ENCODE measurements around the gene SLC6A6. TPM values are rescaled to one million over a fixed set of nuclear protein-coding genes. Genes with fewer than 3 reads are reported as not detected.
"Not testable (repeated sequence)": the region's sequence is repeated elsewhere in the genome, so short reads cannot be mapped to it uniquely, and the experiment has no call there.

The SLC6A6 gene
- total RNA-seq, 2 experiments from 2014 or later: 27.8 to 31.2 TPM

DNA sequence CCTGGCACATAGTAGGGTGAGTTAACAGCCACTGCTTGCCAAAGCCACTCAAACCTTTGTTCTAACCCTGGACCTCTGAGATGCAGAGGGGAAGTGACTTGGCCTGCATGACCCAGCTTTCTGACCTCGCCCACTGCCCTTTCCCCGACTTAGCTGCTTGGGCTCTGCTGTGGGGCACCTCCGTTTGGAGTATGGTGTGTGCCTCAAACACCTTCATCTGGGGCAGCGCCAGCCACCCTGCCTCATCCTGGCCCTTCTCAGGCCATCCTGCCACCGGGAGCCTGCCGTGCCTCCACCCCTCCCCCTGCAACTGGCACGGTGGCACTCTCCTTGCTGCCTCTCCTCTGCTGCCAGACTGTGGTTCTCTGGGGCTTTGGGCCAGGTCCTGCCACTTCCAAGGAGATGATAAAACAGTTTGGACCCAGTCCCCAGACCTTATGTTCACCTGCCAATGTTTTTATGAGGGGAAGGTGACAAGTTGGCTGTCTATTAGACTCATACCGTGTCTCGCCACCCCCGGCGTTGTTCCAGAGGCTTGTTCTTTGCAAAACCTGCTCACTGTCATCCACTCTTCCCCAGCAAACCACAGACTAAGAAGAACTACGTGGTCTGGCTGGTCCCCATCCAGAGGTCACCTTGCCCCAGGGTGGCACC lies 32.2 kb downstream of the SLC6A6 start:
- CTCF ChIA-PET: interaction anchor here (6.7 kb wide), 1 partner anchor 31 kb away, joined by 42 read pairs; the partner anchor contains the start of gene SLC6A6
- Mint-ChIP-seq H3K4me1 (ENCODE audit: low read depth) (peaks cover 73% of the 10 kb centered on the region), H3K9me3 (no peaks in the 10 kb centered on the region), H3K4me3 (peak overlapping the region; percentile 65), H3K27me3 (no peaks in the 10 kb centered on the region), H3K36me3 (ENCODE audit: low read depth) (no peaks in the 10 kb centered on the region), H3K27ac (peak overlapping the region; percentile 98)
- H3K36me3 ChIP-seq (ENCODE audit: insufficient read depth, low read length): peaks cover 2% of the 10 kb centered on the region
- H3K4me3 ChIP-seq (ENCODE audit: low read length): no peak overlapping the region
- H3K27ac ChIP-seq (ENCODE audit: low read depth in 1 of 2, low read length in 2 of 2): peak overlapping the region in 1 of 2 donors; percentile 97
- no peaks in the 10 kb centered on the region for H3K27me3 ChIP-seq (ENCODE audit: control insufficient read depth in 1 of 2, insufficient read depth in 2 of 2, low read length in 2 of 2)
- POLR2A ChIA-PET: interaction anchor here (5.6 kb wide), 1 partner anchor 31 kb away, joined by 107 read pairs; the partner anchor contains the start of gene SLC6A6
- H3K4me1 ChIP-seq (ENCODE audit: insufficient read depth, low read length): peaks cover 84% of the 10 kb centered on the region
- DNase-seq (peak in 3 of 14 experiments; percentile 27 to 53 (median 41)), ATAC-seq (ENCODE audit: poor library complexity) (no peak)
- TF ChIP-seq, protein P1, sequence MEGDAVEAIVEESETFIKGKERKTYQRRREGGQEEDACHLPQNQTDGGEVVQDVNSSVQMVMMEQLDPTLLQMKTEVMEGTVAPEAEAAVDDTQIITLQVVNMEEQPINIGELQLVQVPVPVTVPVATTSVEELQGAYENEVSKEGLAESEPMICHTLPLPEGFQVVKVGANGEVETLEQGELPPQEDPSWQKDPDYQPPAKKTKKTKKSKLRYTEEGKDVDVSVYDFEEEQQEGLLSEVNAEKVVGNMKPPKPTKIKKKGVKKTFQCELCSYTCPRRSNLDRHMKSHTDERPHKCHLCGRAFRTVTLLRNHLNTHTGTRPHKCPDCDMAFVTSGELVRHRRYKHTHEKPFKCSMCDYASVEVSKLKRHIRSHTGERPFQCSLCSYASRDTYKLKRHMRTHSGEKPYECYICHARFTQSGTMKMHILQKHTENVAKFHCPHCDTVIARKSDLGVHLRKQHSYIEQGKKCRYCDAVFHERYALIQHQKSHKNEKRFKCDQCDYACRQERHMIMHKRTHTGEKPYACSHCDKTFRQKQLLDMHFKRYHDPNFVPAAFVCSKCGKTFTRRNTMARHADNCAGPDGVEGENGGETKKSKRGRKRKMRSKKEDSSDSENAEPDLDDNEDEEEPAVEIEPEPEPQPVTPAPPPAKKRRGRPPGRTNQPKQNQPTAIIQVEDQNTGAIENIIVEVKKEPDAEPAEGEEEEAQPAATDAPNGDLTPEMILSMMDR (IDR thresholded peaks at IDR 0.05): no peak
- intact Hi-C loops (cut with DNase I, micrococcal nuclease): loop anchor here (2.0 to 10.0 kb wide), 4 partner anchors 24 to 1950 kb away; partner anchors contain the start of genes LSM3 (in 1 of the 2), TSEN2 (in 1 of the 2) and XPC (in 1 of the 2)
- H3K9me3 ChIP-seq (ENCODE audit: control insufficient read depth in 1 of 2, insufficient read depth in 1 of 2, low read length in 2 of 2): no peaks in the 10 kb centered on the region

DNA sequence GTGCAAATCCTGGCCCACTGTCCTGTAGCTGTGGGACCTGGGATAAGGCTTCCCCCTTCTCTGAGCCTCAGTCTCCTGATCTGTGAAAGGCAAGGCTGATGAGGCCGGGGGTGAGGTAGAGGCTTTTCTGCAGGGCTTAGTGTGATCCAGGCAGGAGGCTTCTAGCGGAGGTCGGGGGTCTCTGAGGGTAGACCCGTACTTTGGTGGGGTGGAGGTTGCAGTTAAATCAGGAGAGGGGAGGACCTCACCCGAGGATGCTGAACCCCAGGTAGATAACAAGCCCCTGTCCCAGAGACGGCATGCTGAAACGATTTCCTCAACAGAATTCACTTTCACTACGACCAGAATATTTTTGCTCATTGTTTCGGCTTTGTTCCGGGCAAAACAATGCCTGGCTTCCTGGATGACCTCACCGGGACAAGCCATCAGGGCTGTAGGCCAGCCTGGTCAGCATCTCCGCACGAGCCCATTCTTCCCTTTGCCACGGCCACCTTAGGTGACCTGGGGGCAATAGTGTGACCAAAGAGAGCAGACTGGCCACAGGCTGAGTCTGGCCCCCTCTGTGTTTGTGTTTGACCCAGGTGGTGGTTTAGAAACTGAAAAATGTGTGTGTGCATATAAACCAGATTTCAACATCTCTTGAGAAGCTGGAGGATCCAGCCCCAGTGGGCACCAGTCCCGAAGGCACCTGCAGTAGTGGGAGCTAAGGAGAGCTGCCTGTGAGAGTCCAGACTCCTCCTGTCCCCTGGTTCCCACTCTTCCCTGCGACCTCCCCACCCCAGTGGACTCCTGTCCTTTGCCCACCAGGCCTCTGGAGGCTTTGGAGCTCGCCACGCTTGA lies 33.0 kb downstream of the SLC6A6 start:
- Mint-ChIP-seq H3K27me3 (no peaks in the 10 kb centered on the region), H3K4me3 (peak overlapping the region; percentile 65), H3K9me3 (no peaks in the 10 kb centered on the region), H3K36me3 (ENCODE audit: low read depth) (no peaks in the 10 kb centered on the region), H3K4me1 (ENCODE audit: low read depth) (peaks cover 71% of the 10 kb centered on the region), H3K27ac (peak overlapping the region; percentile 98)
- no peak for ATAC-seq (ENCODE audit: poor library complexity)
- no peak for DNase-seq
- CTCF ChIA-PET: no interaction called here
- H3K27me3 ChIP-seq (ENCODE audit: control insufficient read depth in 1 of 2, insufficient read depth in 2 of 2, low read length in 2 of 2): no peaks in the 10 kb centered on the region
- H3K4me3 ChIP-seq (ENCODE audit: low read length): no peak overlapping the region
- no peaks in the 10 kb centered on the region for H3K9me3 ChIP-seq (ENCODE audit: control insufficient read depth in 1 of 2, insufficient read depth in 1 of 2, low read length in 2 of 2)
- H3K36me3 ChIP-seq (ENCODE audit: insufficient read depth, low read length): peaks cover 2% of the 10 kb centered on the region
- H3K4me1 ChIP-seq (ENCODE audit: insufficient read depth, low read length): peaks cover 84% of the 10 kb centered on the region
- peak overlapping the region in 1 of 2 donors; percentile 97 for H3K27ac ChIP-seq (ENCODE audit: low read depth in 1 of 2, low read length in 2 of 2)
- TF ChIP-seq, protein P1 (IDR thresholded peaks at IDR 0.05): no peak
- POLR2A ChIA-PET: interaction anchor here (0.9 to 1.3 kb wide), 2 partner anchors 11 to 33 kb away, joined by 4 read pairs; partner anchors contain the start of gene SLC6A6
- intact Hi-C loops (cut with DNase I, micrococcal nuclease): loop anchor here in 1 of 2 experiments (2.0 to 10.0 kb wide), 3 partner anchors 23 to 1951 kb away; partner anchors contain the start of genes LSM3, TSEN2 and XPC

DNA sequence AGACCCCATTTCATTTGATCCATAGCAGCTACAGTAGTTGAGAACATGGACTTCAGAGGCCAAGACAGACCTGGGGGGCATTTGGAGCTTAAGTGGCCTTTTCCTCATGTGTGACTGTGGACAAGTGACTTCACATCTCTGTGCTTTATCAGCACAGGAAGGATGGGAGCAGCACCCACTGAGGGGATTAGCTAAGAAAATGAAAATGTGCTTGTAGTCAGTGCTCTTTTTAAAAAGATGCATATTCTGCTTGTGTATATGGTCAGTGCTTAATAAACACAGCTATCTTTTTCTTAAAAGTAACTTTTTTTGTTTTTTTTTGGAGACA lies 34.5 kb downstream of the SLC6A6 start:
- H3K4me3 ChIP-seq (ENCODE audit: low read length): no peak overlapping the region
- no peaks in the 10 kb centered on the region for H3K36me3 Mint-ChIP-seq (ENCODE audit: low read depth)
- POLR2A ChIA-PET: interaction anchor here (1.3 kb wide), 1 partner anchor 9 kb away, joined by 4 read pairs; no protein-coding TSS in a partner anchor

DNA sequence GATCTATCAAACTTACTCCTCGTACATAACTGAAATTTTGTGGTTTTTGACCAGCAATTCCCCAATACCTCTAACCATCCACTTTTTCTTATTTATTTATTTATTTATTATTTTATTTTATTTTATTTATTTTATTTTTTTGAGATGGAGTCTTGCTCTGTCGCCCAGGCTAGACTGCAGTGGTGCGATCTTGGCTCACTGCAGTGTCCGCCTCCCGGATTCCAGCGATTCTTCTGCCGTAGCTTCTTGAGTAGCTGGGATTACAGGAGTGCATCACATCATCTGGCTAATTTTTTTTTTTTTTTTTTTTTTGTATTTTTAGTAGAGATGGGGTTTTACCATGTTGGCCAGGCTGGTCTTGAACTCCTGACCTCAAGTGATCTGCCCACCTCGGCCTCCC lies 35.3 kb downstream of the SLC6A6 start:
- not testable (repeated sequence) for H3K27ac ChIP-seq (ENCODE audit: low read depth in 1 of 2, low read length in 2 of 2); H3K36me3 Mint-ChIP-seq (ENCODE audit: low read depth); H3K36me3 ChIP-seq (ENCODE audit: insufficient read depth, low read length); H3K27me3 ChIP-seq (ENCODE audit: control insufficient read depth in 1 of 2, insufficient read depth in 2 of 2, low read length in 2 of 2); H3K27ac Mint-ChIP-seq; H3K4me3 Mint-ChIP-seq; H3K9me3 ChIP-seq (ENCODE audit: control insufficient read depth in 1 of 2, insufficient read depth in 1 of 2, low read length in 2 of 2); H3K9me3 Mint-ChIP-seq; H3K4me3 ChIP-seq (ENCODE audit: low read length); DNase-seq; ATAC-seq (ENCODE audit: poor library complexity); H3K27me3 Mint-ChIP-seq
- CTCF ChIA-PET: interaction anchor here (1.2 kb wide), 1 partner anchor 33 kb away, joined by 5 read pairs; no protein-coding TSS in a partner anchor
- POLR2A ChIA-PET: interaction anchor here (1.3 kb wide), 1 partner anchor 10 kb away, joined by 4 read pairs; no protein-coding TSS in a partner anchor
- intact Hi-C loops (cut with DNase I, micrococcal nuclease): loop anchor here in 1 of 2 experiments (10.0 kb wide), 2 partner anchors 263 to 1953 kb away; partner anchors contain the start of genes LSM3, TSEN2 and XPC
- H3K4me1 Mint-ChIP-seq (ENCODE audit: low read depth): peaks cover 48% of the 10 kb centered on the region
- H3K4me1 ChIP-seq (ENCODE audit: insufficient read depth, low read length): peaks cover 73% of the 10 kb centered on the region

More for the DNA sequence above, 34.5 kb downstream of the SLC6A6 start:
- H3K27me3 ChIP-seq (ENCODE audit: control insufficient read depth in 1 of 2, insufficient read depth in 2 of 2, low read length in 2 of 2): no peaks in the 10 kb centered on the region
- H3K9me3 ChIP-seq (ENCODE audit: control insufficient read depth in 1 of 2, insufficient read depth in 1 of 2, low read length in 2 of 2): no peaks in the 10 kb centered on the region
- TF ChIP-seq, protein P1 (IDR thresholded peaks at IDR 0.05): no peak
- Mint-ChIP-seq H3K27me3 (no peaks in the 10 kb centered on the region), H3K27ac (peak overlapping the region; percentile 74), H3K4me1 (ENCODE audit: low read depth) (peaks cover 56% of the 10 kb centered on the region), H3K4me3 (no peak overlapping the region), H3K9me3 (no peaks in the 10 kb centered on the region)
- peaks cover 5% of the 10 kb centered on the region for H3K36me3 ChIP-seq (ENCODE audit: insufficient read depth, low read length)
- H3K4me1 ChIP-seq (ENCODE audit: insufficient read depth, low read length): peaks cover 81% of the 10 kb centered on the region
- no peak for ATAC-seq (ENCODE audit: poor library complexity)
- DNase-seq: no peak
- CTCF ChIA-PET: interaction anchor here (1.2 kb wide), 1 partner anchor 32 kb away, joined by 5 read pairs; no protein-coding TSS in a partner anchor
- intact Hi-C loops (cut with DNase I, micrococcal nuclease): loop anchor here in 1 of 2 experiments (10.0 kb wide), 2 partner anchors 262 to 1952 kb away; partner anchors contain the start of genes LSM3, TSEN2 and XPC
- no peak overlapping the region for H3K27ac ChIP-seq (ENCODE audit: low read depth in 1 of 2, low read length in 2 of 2)

All from CD4-positive, alpha-beta T cell (primary cell).